Peyer's patch (tissue), 4 donors: ENCODE results near the gene MLLT1.

Experiments used
- POLR2A ChIP-seq, 2 donors: fragments of 450-650 bp; IDR thresholded peaks; one replicate each; pipeline ENCODE4 v1.5.1; 2017; ENCODE audit warnings: antibody characterized with exemption in 2 of 2, mild to moderate bottlenecking in 2 of 2, moderate library complexity in 2 of 2
- TF ChIP-seq, protein P1 (sequence below), 6 experiments: fragments of 450-650 bp in 4 of 6; fragments of 200-600 bp in 2 of 6; sonication (generic) in 1 of 6; IDR thresholded peaks; one replicate each; pipeline ENCODE4 v1.5.1; 2017 to 2019; ENCODE audit warnings: antibody characterized with exemption in 6 of 6, mild to moderate bottlenecking in 3 of 6, moderate library complexity in 1 of 6

DNA sequence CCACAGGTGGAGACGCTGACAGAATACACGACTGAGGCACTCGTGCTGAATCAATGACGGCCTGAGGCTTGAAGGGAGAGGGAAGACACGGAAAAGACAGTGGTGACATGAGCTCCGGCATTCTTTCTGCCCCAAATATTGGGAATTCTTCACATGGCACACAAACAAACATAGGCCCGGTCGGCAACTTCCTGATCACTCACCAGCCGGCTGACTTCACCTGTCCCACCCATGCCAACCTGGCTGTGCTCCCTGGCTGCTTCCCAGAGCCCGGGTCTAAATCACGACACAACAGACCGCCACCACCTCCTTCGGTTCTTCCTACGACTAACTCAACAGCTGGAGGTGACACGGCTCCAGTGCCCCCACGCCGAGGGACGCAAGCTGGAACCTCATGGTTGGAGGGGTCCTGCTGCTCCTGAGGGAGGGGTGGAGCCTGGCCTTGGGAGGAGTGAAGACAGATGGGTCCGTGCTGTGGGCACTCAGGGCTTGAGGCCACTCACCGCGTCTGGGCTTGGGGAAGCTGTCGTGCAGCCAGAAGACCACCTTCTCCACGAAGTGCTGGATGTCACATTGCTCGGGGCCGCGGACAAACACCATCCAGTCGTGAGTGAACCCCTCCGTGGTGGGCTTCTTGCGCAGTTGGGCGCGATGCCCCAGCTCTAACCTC, 9.6 kb downstream of the MLLT1 start:
- TF ChIP-seq, protein P1, sequence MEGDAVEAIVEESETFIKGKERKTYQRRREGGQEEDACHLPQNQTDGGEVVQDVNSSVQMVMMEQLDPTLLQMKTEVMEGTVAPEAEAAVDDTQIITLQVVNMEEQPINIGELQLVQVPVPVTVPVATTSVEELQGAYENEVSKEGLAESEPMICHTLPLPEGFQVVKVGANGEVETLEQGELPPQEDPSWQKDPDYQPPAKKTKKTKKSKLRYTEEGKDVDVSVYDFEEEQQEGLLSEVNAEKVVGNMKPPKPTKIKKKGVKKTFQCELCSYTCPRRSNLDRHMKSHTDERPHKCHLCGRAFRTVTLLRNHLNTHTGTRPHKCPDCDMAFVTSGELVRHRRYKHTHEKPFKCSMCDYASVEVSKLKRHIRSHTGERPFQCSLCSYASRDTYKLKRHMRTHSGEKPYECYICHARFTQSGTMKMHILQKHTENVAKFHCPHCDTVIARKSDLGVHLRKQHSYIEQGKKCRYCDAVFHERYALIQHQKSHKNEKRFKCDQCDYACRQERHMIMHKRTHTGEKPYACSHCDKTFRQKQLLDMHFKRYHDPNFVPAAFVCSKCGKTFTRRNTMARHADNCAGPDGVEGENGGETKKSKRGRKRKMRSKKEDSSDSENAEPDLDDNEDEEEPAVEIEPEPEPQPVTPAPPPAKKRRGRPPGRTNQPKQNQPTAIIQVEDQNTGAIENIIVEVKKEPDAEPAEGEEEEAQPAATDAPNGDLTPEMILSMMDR (IDR thresholded peaks at IDR 0.05), result no peak
- no peak for TF ChIP-seq POLR2A (IDR thresholded peaks at IDR 0.05)
